GM21526 (cell line): ENCODE results near the gene COL15A1.
"Not testable (repeated sequence)": the region's sequence is repeated elsewhere in the genome, so short reads cannot be mapped to it uniquely, and the experiment has no call there.

Experiments used
- ATAC-seq: cut with Tn5 transposase; IDR thresholded peaks from one replicate; pipeline ENCODE4 v1.9.1; 2021; ENCODE audit warnings: moderate library complexity; ENCODE audit not compliant: unreplicated experiment, low FRiP score

The COL15A1 gene

DNA sequence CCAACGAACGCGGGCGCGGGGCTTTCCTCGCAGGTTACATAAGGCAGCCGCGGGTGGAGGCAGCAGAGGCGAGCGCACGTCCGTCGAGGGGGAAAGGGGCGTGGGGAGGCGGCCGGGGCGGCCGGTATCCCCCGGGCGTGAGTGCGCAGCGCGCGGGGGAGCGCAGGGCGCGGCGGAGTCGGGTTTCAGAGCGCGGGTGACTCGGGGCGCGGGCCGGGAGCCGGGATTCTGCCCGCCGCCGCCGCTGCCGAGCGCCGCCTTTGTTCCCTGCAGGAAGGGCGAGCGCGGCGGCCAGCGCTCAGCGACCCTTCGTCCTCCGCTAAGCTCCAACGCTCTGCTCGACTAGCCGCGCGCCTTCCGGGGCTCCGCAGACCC lies at the start of gene COL15A1:
Gene COL15A1, plus strand, starts transcription at position 226 of the 375 bp plus-strand sequence. CDS start 155 bp downstream, outside the sequence.
- ATAC-seq, result no peak

DNA sequence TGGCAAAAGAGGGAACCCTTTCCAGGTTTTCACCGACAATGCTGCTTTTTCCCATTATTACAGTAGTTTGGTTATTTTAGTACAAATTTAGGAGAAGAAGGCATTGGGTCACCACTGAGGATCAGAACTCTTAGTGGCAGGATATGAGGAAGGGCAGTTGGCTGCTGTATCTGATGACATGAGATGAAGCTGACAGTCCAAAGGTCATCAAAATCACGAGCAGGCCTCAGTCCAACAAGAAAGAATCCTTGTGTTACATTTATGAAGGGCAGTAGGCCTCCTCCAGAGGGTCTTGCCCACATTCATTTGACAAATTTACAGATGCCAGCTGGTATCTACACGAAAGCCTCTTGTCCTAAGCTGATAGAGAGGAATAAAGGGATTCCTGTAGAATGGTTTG lies 49.5 kb upstream of the COL15A1 start:
- no peak for ATAC-seq

DNA sequence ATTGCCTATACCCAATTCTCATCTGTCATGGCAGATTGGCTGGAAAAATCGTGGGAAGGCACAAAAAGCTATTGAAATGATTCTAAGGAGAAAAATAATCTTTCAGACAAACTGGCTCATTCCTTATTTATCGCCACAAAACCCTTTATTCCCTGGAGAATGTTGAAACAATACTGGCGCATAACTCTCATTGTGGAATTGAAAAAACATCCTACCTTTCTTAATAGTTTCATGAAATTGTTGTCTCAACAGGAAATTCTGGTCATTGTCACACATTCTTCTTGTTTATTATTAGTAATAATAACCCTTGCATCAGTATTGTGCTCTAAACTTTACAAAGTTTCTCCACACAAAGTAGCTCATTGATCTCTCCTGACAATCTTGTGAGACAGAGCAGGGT lies 48.9 kb upstream of the COL15A1 start:
- ATAC-seq, result no peak

DNA sequence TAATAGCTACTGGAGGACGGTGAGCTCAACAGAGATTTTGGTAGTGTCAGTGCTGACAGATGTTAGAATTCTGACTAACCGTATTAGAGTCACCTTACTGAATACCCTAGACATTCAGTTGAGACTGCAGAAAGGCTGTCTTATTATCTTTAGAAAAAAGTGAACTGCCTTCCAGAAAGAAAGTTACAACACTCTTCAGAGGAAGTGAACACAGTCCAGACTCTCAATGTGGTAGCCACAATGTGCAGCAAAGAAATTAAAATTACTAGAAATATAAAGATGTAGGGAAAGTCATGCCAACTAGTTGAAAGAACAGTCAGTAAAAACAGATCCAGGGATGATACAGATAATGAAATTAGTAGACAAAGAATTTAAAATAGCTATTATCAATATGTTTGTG lies 47.1 kb upstream of the COL15A1 start:
- ATAC-seq, result no peak

DNA sequence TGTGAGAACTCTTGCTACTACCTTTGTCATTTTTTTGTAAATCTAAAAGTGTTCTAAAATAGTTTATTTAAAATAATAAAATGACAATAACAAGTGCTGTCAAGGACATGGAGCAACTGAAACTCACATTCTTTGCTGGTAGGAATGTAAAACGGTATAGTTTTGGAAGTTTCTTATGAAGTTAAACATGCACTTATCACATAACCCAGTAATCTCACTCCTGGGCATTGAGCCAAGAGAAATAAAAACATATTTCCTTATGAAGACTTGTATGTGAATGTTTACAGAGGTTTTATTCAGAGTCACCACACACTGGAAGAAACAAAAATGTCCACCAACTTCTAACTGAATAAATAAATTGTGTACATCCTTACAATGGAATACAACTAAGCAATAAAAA lies 46.0 kb upstream of the COL15A1 start:
- ATAC-seq, result no peak

DNA sequence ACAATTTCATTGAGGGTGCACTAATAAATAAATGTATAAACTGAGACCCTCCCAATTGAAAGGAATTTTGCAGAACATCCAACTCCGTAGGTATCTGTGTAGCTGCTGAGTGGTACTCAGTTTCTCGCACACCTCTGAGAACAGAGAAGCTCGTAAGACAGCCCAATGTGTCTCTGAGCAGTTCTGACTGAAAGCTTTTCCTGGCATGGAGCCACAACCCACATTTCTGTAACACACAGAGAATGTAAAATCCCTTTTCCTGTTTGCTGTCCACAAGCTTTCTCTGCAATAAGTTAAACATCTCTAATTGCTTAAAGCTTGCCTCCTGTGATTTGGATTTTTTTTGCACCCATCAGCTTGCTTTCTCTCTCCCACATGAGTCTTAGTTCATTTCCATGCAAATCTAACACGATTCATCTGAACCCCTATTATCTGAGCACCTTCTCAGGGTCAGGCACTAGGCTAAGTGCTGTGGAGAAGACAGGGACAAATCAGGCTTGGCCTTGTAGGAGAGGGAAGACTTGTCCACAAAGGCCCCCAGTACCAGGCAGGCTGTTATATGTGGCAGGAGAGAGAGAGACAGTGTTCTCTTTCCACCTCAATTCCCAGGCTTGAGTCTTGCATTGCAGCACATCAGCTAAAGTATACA lies 44.2 kb upstream of the COL15A1 start:
- ATAC-seq, result no peak

DNA sequence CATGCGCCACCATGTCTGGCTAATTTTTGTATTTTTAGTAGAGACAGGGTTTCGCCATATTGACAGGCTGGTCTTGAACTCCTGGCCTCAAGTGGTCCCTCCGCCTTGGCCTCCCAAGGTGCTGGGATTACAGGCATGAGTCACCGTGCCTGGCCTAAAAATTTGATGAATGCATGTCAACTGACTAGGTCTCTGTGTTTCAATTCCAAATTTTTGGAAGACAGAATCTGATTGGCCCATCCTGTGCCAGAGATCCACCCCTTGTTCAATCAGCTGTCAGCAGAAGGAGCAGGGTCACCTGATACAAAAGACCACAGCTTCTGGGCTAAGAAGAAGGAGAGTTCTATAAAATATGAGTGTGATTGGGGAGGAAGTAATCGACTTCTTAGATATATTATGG lies 43.5 kb upstream of the COL15A1 start:
- ATAC-seq, result no peak

DNA sequence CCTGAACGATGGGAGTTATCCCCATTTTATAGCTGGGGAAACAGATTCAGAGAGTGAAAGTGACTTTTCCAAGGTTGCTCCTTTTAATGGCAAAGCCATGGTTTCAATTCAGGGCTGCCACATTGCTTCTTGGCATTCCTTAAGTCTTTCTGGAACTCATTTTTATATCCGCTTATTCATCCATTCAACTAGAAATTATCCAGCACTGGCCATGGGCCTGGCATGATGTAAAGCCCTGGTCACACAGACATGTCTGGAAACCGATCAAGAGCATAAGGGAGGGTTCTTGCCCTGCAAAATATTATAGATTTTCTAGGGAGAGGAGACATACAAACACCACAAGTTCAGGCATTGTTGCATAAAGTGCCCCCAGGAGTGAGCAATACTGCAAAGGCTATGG lies 43.0 kb upstream of the COL15A1 start:
- ATAC-seq, result no peak

DNA sequence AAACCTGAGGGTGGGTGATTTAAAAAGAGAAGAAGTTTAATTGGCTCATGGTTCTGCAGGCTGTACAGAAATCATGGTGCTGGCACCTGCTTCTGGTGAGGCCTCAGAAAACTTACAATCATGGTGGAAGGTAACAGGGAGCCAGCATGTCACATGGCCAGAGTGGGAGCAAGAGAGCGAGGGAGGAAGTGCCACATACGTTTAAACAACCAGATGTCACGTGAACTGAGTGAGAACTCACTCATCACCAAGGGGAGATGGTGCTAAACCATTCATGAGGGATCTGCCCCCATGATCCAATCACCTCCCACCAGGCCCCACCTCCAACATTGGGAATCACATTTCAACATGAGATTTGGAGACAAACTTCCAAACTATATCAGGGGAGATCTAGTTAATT lies 41.9 kb upstream of the COL15A1 start:
- not testable (repeated sequence) for ATAC-seq

DNA sequence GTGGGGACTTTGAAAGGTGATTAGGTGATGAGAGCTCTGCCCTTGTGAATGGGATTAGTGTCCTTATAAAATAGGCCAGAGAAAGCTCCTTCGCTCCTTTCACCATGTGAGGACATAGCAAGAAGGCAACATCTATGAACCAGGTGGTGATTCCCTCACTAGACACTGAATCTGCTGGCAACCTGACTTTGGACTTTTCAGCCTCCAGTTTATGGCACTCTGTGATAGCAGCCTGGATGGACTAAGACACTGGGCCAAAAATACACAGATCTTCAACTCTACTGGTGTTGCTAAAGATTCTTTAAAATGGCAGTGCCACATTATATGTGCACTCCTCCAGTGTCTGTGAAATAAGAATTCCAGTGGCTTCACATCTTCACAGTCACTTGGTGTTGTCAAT lies 41.2 kb upstream of the COL15A1 start:
- ATAC-seq, result no peak

DNA sequence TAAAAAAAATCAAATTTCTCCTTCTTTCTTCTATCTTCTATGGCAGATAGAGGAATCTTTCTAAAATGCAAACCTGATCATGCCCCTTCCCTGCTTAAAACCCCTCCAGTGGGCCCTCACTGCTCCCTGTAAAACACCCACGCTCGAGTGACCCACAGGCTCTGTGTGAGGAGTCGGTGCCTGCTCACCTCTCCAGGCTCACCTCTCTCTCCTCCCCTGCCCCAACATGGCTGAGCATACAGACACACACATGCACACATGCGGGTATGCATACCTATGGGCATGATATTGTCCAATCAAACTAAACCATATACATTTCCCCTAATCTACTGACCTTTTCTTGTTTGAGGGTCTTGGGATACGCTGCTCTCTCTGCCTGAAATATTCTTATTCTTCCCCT lies 40.8 kb upstream of the COL15A1 start:
- no peak for ATAC-seq

DNA sequence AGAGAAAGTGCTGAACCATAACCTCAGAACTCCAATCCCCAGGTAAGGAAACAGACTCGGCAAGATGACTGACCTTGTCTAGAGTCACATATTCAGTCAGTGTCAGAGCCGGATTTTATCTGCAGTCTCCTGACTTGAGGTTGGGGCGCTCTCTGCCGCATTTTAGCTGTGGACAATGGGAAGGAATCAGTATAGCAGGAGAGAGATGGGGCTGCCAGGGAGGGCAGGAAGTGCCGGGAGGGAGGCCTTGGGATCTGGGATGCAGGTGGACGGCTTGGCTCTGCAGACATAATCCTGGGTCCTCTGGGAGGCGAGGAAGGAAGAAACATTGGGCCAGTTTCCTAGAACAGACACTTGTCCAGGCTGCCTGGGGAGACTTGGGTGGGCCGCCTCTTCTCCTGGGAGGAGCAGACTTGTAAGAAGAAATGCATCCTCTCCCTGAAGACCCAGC lies 39.7 kb upstream of the COL15A1 start:
- no peak for ATAC-seq

DNA sequence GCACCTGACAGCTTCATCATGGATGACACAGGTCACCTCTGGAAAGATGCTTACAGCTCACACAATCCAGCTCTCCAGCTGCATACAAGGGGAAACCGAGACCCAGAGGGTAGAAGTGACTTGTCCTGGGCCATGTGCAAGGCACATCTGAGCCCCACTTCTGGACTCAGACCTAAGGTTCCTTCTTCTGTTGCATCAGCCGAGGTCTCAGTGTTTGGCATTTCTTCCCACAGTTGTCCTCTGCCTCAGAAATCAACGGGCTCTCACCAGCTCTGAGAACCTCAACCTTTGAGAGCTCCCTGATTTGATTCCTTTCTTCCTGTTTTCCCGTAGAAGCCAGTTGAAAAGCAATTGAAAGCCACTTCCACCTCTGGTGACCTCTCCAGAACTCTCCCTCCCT lies 38.7 kb upstream of the COL15A1 start:
- no peak for ATAC-seq

DNA sequence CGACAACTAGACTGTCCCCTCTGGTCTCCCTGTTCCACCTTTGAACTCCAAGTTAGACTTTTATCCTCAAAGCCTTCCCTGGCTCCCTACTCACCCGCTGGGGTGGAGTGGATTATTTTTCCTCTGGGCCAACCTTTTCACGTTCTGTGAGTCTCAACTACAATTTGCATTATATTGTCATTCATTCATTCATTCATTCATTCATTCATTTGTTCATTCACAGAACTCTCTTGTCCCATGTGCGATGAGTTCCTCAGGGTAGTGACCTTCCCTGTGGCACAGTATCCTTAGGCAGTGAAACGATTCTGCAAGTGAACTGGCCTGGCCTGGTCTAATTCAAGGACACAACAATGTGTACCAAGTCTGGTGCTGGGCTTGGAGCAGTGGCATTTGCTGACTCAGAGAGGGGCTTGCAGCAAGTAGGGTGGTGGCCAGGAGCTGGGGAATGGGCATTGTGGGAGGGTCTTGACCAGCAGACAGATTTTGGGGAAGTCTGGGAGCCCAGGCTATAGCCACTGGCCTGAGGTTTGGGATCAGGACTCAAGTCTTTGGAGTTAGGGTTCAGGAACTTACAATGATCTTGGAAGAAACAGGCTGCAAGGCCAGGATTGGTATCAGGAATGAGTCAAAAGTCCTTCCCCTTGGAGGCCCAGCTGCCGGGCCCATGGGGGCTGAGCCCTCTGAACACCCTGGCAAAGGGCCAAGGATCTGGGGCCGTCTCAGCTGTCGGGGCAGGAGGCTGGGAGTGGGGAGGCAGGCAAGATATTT lies 37.2 kb upstream of the COL15A1 start:
- ATAC-seq, result no peak

DNA sequence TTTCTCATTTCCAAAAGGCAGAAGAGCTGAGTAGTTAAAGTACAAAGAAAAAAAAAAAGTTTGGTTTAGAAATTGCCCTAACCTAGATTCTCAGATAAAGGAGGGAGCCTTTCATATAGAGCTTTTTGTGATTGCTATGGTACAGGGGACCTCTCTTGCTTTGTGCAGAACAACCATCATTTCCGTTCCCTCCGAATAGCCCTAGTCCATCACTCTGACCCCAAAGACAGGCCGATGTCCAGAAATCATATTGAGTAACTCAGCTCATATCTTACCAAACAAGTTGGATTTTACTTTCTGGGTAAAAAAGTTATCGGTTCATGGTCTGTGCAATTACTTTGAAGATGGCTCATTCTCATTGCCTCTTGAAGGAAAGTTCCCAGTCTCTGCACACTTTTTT lies 36.7 kb upstream of the COL15A1 start:
- no peak for ATAC-seq

DNA sequence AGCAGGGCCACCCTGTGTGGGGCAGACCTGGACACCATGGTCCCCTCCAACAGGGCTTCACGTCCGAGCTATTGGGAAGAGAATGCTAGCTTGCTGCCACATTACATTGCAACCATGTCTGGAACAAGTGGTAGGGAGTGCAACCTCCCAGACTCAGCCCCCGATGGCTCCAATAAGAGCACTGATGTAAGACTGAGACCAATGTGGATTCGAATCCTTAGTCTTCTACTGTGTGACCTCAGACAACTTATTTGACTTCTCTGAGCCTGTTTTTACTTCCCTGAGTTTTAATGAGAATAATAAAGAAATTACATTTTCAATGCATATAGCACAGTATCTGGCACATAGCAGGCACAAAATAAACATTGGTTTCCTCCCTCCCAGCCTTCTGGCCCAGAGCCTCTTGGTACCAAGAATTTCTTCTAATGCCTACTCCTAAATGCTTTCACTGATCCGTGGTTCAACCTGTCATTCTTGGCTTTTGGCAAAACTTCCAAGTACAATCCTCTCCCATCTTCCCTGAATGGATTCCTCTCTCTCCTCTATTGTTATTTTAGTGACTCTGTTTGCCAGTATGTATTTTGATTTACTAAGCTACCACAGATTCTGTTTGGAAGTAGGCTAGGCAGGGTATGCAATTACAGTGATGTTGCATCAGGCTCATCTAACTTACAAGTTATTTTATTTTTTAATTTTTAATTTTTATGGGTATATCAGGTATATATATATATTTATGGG lies 34.6 kb upstream of the COL15A1 start:
- ATAC-seq, result no peak

DNA sequence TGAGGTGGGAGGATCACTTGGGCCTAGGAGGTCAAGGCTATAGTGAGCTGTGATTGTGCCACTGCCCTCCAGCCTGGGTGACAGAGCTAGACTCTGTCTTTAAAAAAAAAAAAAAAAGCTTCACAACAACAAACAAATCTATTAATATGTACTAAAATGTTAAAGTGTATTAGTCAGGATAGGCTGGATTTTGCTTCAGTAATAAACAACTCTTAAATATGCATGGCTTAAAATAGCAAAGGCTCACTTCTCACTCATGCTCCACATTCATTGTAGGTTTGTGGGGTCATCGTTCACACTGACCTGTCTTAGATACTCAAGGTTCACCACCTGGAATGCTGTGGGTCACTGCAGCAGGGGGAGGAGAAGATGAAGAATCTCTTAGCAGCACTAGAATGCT lies 33.8 kb upstream of the COL15A1 start:
- no peak for ATAC-seq

DNA sequence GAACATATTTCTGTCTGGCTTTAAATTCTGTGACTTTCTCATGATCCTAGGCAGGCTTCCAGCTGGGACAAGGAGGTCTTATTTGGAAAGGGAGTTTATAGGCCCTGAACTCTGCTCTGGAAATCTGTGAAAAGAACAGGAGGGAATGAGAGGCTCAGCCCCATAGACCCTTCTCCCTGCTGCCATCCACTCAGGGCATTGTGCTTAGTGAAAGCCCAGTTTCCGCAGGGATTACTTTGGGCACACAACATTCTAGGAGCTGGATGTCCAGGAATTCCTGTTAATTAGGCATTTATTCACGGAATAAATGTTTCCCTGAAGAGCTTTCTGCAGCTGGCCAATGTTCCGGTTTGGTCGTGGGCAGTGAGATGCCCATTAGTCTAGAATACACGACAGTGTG lies 32.7 kb upstream of the COL15A1 start:
- no peak for ATAC-seq

DNA sequence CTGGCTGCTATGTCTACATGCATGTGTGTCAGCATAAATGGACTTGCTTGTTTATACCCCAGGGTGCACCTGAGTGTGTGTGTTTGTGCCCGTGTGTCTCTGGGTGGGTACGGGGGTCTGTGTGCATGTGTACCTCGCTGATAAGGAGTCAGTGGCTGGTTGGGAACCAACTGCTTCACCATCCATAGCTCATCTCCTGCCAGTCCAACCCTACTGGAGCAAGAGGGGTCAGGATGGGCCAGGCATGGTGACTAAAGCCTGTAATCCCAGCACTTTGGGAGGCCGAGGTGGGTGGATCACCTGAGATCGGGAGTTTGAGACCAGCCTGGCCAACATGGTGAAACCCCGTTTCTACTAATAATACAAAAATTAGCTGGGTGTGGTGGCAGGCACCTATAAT lies 32.0 kb upstream of the COL15A1 start:
- ATAC-seq, result not testable (repeated sequence)

DNA sequence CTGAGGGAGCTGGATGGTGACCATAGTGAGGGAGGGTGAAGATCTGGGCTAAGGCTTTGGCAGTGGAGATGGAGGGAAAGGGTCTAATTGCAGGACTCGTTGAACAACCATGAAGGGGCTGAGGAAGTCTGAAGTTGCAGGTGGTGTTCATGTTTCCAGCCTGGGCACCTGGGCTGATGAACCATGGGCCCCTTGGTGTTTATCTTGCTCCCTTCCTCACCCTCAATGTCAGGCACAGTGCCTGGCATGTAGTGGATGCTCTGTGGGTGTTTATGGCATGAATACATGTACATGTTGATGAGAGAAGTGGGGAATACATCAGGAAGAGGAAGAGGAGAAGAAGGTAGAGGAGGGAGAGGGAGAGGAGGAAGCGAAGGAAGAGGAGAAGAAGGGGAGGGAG lies 31.3 kb upstream of the COL15A1 start:
- ATAC-seq, result no peak

DNA sequence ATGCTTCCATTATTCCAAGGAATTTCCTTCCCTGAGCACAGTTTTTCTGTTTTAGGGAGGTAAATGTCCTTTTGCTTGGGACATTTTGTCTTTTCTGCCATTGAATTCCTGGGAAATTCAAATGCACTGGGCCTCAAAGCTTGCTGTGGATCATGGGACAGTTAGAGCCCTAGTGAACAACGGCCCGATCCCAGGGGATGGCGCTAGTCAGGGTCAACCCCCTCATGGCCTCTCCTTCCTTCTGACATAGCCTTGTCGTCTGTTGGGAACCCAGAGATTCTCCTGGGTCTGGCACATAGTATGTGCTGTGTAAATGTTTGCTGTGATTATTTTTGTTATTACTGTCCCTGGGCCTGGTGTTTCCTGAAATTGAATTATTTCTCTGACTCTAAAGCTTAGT lies 30.7 kb upstream of the COL15A1 start:
- ATAC-seq, result no peak

DNA sequence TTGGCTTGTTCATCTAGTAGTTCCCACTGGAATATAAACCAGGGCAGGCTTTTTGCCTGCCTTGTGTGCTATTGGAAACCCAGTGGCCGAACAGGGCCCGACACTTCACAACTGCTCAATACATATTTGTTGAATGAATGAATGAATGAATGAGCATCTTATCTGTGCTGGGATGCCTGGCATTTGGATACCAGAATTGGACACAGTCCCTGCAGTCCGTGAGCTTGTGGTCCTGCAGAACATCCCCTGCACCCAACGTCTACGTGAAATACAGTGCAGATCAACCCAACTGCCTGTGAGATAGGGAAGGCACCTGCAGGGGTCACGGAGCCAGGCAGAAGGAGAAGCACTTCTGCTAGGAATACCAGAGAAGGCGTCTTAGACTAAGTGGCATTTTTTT lies 30.0 kb upstream of the COL15A1 start:
- no peak for ATAC-seq
